Heart left ventricle (tissue), 16 donors: ENCODE measurements around the gene IGSF6. TPM values are rescaled to one million over a fixed set of nuclear protein-coding genes. Genes with fewer than 3 reads are reported as not detected.

Experiments
- ATAC-seq, 4 donors: fragments of 200-7000 bp; cut with Tn5 transposase; one replicate each; pipeline ENCODE4 v1.9.1; 2020 to 2022; ENCODE audit warnings: moderate library complexity in 4 of 4, mild to moderate bottlenecking in 3 of 4, moderate number of reproducible peaks in 1 of 4
- DNase-seq, 5 donors: peaks; one replicate each; pipeline ENCODE4 v3.0.0-alpha.2; 2020
- H3K27ac ChIP-seq, 12 donors: fragments of 200-600 bp; sonication (generic) in 4 of 12; one replicate each; pipeline versions ENCODE4 v1.5.0 to v1.8.0; 2016 to 2022; ENCODE audit warnings: mild to moderate bottlenecking in 2 of 12
- H3K27me3 ChIP-seq, 9 donors: fragments of 200-600 bp; sonication (generic) in 2 of 9; one replicate each; pipeline versions ENCODE4 v1.5.1 to v1.8.0; 2016 to 2022; ENCODE audit warnings: mild to moderate bottlenecking in 3 of 9
- H3K36me3 ChIP-seq, 9 donors: fragments of 200-600 bp; sonication (generic) in 2 of 9; one replicate each; pipeline versions ENCODE4 v1.5.0 to v1.8.0; 2018 to 2022; ENCODE audit warnings: mild to moderate bottlenecking in 2 of 9
- H3K4me1 ChIP-seq, 12 donors: fragments of 200-600 bp; sonication (generic) in 4 of 12; one replicate each; pipeline versions ENCODE4 v1.5.0 to v1.8.0; 2016 to 2022; ENCODE audit warnings: mild to moderate bottlenecking in 3 of 12
- H3K4me3 ChIP-seq, 12 donors: fragments of 200-600 bp; sonication (generic) in 4 of 12; one replicate each; pipeline versions ENCODE4 v1.5.0 to v1.8.0; 2017 to 2022; ENCODE audit warnings: mild to moderate bottlenecking in 9 of 12, moderate library complexity in 4 of 12
- H3K9me3 ChIP-seq, 12 donors: fragments of 200-600 bp; sonication (generic) in 4 of 12; one replicate each; pipeline versions ENCODE4 v1.5.0 to v1.8.0; 2016 to 2022; ENCODE audit warnings: mild to moderate bottlenecking in 1 of 12
- POLR2A ChIP-seq, 2 donors: fragments of 450-650 bp; IDR thresholded peaks; one replicate each; pipeline ENCODE4 v1.6.1; 2017; ENCODE audit warnings: antibody characterized with exemption in 2 of 2, mild to moderate bottlenecking in 2 of 2, moderate library complexity in 2 of 2
- WGBS, 4 donors: extraction: QIAGEN DNeasy Blood & Tissue Kit in 2 of 4; methylation state at CpG; one replicate each; pipeline versions ENCODE4 v1.1.5 to v1.1.7; 2013 to 2018; 5-methylcytosine and 5-hydroxymethylcytosine counted together
- intact Hi-C, 10 donors: fragments of 100-400 bp; cut with DNase I; formaldehyde crosslinking; loops; one replicate each; pipeline versions ENCODE4 v1.11.1 to v1.14.2; 2022
- polyA plus RNA-seq, 2 donors: library from polyadenylated mRNA; stranded (reverse); fragments of 200-250 nt; gene quantifications; one replicate each; pipeline ENCODE4 v1.2.3, GENCODE V29; 2013
- total RNA-seq, 9 donors: library from RNA; depleted of rRNA in 2 of 9; stranded (reverse); fragments of >200 nt in 2 of 9; fragmentation: NEBNext Ultra II Directional in 3 of 9; extraction: Animal tissue kit (Norgen Biotek cat#: 25700) in 3 of 9; gene quantifications; one replicate each; pipeline versions ENCODE4 v1.1.0 to v1.2.4, GENCODE V29; 2016 to 2023
- TF ChIP-seq, protein P1 (sequence below), 12 donors: fragments of 200-600 bp; sonication (generic) in 4 of 12; IDR thresholded peaks; one replicate each; pipeline versions ENCODE4 v1.5.0 to v1.8.0; 2018 to 2022; ENCODE audit warnings: antibody characterized with exemption in 12 of 12, mild to moderate bottlenecking in 5 of 12
- donor health status: ischemic (EF 13 %, LVEDD 7.1; RV severe dilation, severe dysfunction).
- donor health status: healthy with polysubstance abuse.
- donor health status: DM: no; HTN: yes; CAD: no.
- donor health status: DM: no; HTN: no; CAD: no.
- donor health status: ischemic (EF 25% LVEDD 6.9; RV normal size, moderate dysfunction).
- donor health status: ischemic (EF 25% LVEDD 5.7; RV mildly dilated, moderate dysfunction).
- donor health status: healthy.
- donor health status: DM: yes; HTN: yes; CAD: no.
- donor health status: ischemic (EF 35%, LVEDD 5.7; RV mildly dilated, moderate dysfunction).
- donor health status: nonischemic (EF 11% LVEDD 7.7; RV severe dilation, severe dysfunction).
- donor health status: DM: yes; HTN: yes; CAD: no.
- donor health status: PGD.
- donor health status: ischemic (EF 29% LVEDD 5.4; RV normal size, mild dysfunction).
- donor health status: nonischemic (EF 23%, LVEDD 6.1; RV moderate dilation, normal function).

Gene IGSF6
- total and polyA plus RNA-seq, 11 donors: 0.56 to 45.0 (median 0.99) TPM

DNA sequence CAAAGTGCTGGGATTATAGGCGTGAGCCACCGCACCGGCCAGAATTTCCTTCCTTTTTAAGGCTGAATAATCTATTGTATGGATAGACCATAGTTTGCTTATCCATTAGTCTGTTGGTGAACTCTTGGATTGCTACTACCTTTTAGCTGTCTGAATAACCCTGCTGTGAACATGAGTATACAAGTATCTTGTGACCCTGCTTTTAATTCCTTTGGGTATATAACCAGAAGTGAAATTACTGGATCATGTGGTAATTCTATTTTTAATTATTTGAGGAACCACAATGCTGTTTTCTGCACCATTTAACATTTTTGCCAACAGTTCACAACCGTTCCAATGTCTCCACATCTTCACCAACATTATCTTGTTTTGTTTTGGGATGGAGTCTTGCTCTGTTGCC lies 6.7 kb upstream of the IGSF6 start:
- Histone ChIP-seq H3K27me3 (peaks cover 0 to 7% (median 0%) of the 10 kb centered on the region in 9 donors), H3K4me3 (no peak overlapping the region), H3K9me3 (no peaks in the 10 kb centered on the region), H3K4me1 (peaks cover 0 to 59% (median 2%) of the 10 kb centered on the region in 12 donors), H3K36me3 (peaks cover 0 to 19% (median 14%) of the 10 kb centered on the region in 9 donors), H3K27ac (peak overlapping the region in 1 of 12 donors; percentile 59)
- TF ChIP-seq, protein P1, sequence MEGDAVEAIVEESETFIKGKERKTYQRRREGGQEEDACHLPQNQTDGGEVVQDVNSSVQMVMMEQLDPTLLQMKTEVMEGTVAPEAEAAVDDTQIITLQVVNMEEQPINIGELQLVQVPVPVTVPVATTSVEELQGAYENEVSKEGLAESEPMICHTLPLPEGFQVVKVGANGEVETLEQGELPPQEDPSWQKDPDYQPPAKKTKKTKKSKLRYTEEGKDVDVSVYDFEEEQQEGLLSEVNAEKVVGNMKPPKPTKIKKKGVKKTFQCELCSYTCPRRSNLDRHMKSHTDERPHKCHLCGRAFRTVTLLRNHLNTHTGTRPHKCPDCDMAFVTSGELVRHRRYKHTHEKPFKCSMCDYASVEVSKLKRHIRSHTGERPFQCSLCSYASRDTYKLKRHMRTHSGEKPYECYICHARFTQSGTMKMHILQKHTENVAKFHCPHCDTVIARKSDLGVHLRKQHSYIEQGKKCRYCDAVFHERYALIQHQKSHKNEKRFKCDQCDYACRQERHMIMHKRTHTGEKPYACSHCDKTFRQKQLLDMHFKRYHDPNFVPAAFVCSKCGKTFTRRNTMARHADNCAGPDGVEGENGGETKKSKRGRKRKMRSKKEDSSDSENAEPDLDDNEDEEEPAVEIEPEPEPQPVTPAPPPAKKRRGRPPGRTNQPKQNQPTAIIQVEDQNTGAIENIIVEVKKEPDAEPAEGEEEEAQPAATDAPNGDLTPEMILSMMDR (IDR thresholded peaks at IDR 0.05): no peak
- intact Hi-C loops: loop anchor here in 5 of 10 donors (5.0 to 10.0 kb wide), 4 partner anchors 46 to 526 kb away; no protein-coding TSS in a partner anchor
- ATAC-seq: no peak
- WGBS, 4 donors: 79 to 90% (median 87%) methylated on average over 4 of the region's 4 CpGs
- no peak for DNase-seq

DNA sequence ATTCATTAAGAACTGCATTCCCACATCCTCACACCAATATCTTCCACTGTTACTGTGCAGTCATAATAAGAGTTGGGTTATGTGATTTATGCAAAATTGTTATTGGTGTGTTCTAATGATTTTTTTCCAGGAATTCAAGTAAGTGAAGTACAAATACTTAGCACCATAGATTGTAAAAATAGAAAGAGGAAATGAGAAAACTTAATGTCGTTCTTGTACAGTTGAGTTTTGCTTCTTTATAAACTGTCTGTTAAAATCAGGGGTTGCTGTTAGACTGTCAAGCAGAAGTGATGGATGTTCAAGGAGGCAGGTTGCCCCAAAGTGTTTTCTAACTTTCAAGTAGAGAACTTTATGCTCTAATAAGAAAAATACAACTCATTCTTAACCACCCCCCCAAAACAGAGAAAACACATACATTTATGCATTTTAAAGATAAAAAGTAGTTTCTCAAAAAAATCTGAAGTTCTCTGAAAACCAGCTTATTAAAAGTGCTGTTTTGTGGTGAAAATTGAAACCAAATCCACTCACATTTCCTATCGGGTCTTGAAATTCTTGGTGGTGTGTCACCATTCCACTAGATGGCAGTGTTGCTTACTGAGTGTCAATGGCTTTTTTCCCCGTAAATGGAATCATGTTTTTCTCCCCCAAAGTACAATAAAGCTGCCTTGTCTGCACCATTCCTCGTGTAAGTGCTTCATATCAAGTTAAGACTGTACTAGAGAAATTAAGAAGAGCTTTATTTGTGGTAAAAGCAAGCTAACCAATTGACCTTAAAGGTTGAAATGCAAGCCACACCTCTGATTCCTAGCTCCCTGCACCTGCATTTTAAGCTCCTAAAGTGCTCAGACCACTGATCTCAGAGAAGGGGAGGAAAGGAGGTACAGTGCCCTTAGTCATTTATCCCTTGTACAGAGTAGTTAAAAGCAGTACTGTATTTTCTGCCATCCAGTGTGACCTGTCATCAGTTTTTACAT lies 4.7 kb upstream of the IGSF6 start:
- H3K27ac ChIP-seq: peak overlapping the region in 1 of 12 donors; percentile 38
- no peaks in the 10 kb centered on the region for H3K27me3 ChIP-seq
- 10 to 17% (median 12%) methylated on average over 4 of the region's 4 CpGs for WGBS, 4 donors
- H3K4me3 ChIP-seq: no peak overlapping the region
- intact Hi-C loops: loop anchor here in 9 of 10 donors (1.0 to 10.0 kb wide), 6 partner anchors 48 to 528 kb away; no protein-coding TSS in a partner anchor
- peaks cover 0 to 19% (median 14%) of the 10 kb centered on the region in 9 donors for H3K36me3 ChIP-seq
- ATAC-seq (no peak), DNase-seq (no peak)
- no peaks in the 10 kb centered on the region for H3K9me3 ChIP-seq
- H3K4me1 ChIP-seq: peaks cover 0 to 71% (median 0%) of the 10 kb centered on the region in 12 donors
- TF ChIP-seq, protein P1 (IDR thresholded peaks at IDR 0.05): peak; percentile 75 to 92 (median 82)
- TF ChIP-seq POLR2A (IDR thresholded peaks at IDR 0.05): no peak

DNA sequence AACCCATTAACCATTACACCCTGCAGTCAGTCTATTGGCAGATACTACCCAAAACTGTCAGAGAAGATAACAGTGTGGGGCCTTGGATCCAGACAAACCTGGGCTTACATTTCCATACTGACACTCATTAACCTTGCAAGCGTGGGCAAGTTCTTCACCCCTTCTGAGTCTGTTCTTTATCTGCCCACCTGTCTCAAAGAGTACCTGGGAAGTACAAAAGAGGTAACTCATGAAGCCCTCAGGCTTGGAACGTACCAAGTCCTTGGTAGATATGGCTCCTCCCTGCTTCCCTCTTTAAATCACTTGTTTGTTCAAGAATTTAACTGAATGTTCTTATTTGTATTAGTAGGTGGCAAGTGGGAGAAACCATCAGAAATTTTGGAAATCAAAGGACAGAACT lies 2.5 kb upstream of the IGSF6 start:
- Histone ChIP-seq H3K4me1 (peaks cover 0 to 78% (median 0%) of the 10 kb centered on the region in 12 donors), H3K27ac (no peak overlapping the region), H3K27me3 (no peaks in the 10 kb centered on the region), H3K4me3 (no peak overlapping the region), H3K36me3 (peaks cover 0 to 19% (median 14%) of the 10 kb centered on the region in 9 donors), H3K9me3 (no peaks in the 10 kb centered on the region)
- TF ChIP-seq, protein P1 (IDR thresholded peaks at IDR 0.05): no peak
- TF ChIP-seq POLR2A (IDR thresholded peaks at IDR 0.05): no peak
- ATAC-seq (no peak), DNase-seq (no peak)
- intact Hi-C loops: loop anchor here in 5 of 10 donors (5.0 to 10.0 kb wide), 4 partner anchors 50 to 530 kb away; no protein-coding TSS in a partner anchor
- WGBS, 4 donors: 65 to 92% (median 91%) methylated on average over 2 of the region's 2 CpGs

DNA sequence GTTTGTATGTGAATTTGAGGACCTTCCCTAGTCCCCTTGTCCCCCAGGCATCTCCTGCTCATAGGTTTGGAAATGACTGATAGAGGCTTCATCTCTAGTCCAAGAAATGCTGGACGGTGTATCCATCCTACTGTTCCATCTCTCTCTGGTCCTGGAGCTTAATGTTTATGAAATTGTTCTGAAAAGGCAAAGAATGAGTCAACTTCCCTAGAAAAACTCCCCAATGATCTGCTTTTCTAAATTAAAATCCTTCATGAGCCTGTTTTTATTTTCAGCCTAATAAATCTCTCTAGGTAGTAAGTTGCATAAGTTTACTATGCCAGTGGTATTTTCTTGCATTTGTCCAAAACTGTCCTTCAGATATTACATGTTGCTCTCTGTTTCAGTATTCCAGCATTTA lies 2.1 kb upstream of the IGSF6 start:
- no peaks in the 10 kb centered on the region for H3K9me3 ChIP-seq
- H3K27me3 ChIP-seq: no peaks in the 10 kb centered on the region
- peaks cover 0 to 78% (median 0%) of the 10 kb centered on the region in 12 donors for H3K4me1 ChIP-seq
- ATAC-seq: no peak
- peak overlapping the region in 1 of 12 donors; percentile 89 for H3K27ac ChIP-seq
- 94 to 98% (median 95%) methylated on average over 1 of the region's 1 CpG for WGBS, 4 donors
- intact Hi-C loops: loop anchor here in 2 of 10 donors (10.0 kb wide), 2 partner anchors 50 to 530 kb away; no protein-coding TSS in a partner anchor
- no peak overlapping the region for H3K4me3 ChIP-seq
- peaks cover 0 to 19% (median 14%) of the 10 kb centered on the region in 9 donors for H3K36me3 ChIP-seq
- TF ChIP-seq, protein P1 (IDR thresholded peaks at IDR 0.05): no peak
- TF ChIP-seq POLR2A (IDR thresholded peaks at IDR 0.05): no peak
- DNase-seq: no peak
